Heart right ventricle (tissue), 16 donors: ENCODE data around the gene LORICRIN. TPM values are rescaled to one million over a fixed set of nuclear protein-coding genes. Genes with fewer than 3 reads are reported as not detected.

Experiments
- ATAC-seq, 8 donors: fragments of 200-7000 bp; cut with Tn5 transposase; one replicate each; pipeline ENCODE4 v1.9.1; 2020; ENCODE audit warnings: mild to moderate bottlenecking in 8 of 8, moderate library complexity in 8 of 8, moderate number of reproducible peaks in 1 of 8
- DNase-seq, 2 donors: peaks; one replicate each; pipeline ENCODE4 v3.0.0-alpha.2; 2020
- H3K27ac ChIP-seq, 10 donors: fragments of 200-600 bp; sonication (generic) in 2 of 10; one replicate each; pipeline versions ENCODE4 v1.5.0 to v1.8.0; 2020 to 2022; ENCODE audit warnings: mild to moderate bottlenecking in 3 of 10
- H3K27me3 ChIP-seq, 7 donors: fragments of 200-600 bp; one replicate each; pipeline ENCODE4 v1.8.0; 2021 to 2022; ENCODE audit warnings: mild to moderate bottlenecking in 2 of 7
- H3K36me3 ChIP-seq, 9 donors: fragments of 200-600 bp; sonication (generic) in 1 of 9; one replicate each; pipeline versions ENCODE4 v1.5.0 to v1.8.0; 2020 to 2022; ENCODE audit warnings: mild to moderate bottlenecking in 2 of 9
- H3K4me1 ChIP-seq, 9 donors: fragments of 200-600 bp; sonication (generic) in 1 of 9; one replicate each; pipeline versions ENCODE4 v1.5.0 to v1.8.0; 2020 to 2022; ENCODE audit warnings: mild to moderate bottlenecking in 4 of 9
- H3K4me3 ChIP-seq, 10 donors: fragments of 200-600 bp; sonication (generic) in 2 of 10; one replicate each; pipeline versions ENCODE4 v1.5.0 to v1.8.0; 2020 to 2022; ENCODE audit warnings: mild to moderate bottlenecking in 7 of 10, moderate library complexity in 2 of 10
- H3K9me3 ChIP-seq, 11 donors: fragments of 200-600 bp in 10 of 11; sonication (generic) in 2 of 11; one replicate each; pipeline versions ENCODE4 v1.5.0 to v1.8.0; 2013 to 2022; ENCODE audit warnings: mild to moderate bottlenecking in 2 of 11, control low read depth in 1 of 11, moderate library complexity in 1 of 11
- CTCF ChIP-seq, 9 donors: fragments of 200-600 bp; sonication (generic) in 2 of 9; IDR thresholded peaks; one replicate each; pipeline versions ENCODE4 v1.5.0 to v1.8.0; 2021 to 2022; ENCODE audit warnings: antibody characterized with exemption in 9 of 9, mild to moderate bottlenecking in 5 of 9, moderate library complexity in 1 of 9
- WGBS, 2 donors: extraction: QIAGEN DNeasy Blood & Tissue Kit; methylation state at CpG; one replicate each; pipeline ENCODE4 v1.1.7; 2013; ENCODE audit warnings: inconsistent platforms in 1 of 2; 5-methylcytosine and 5-hydroxymethylcytosine counted together
- intact Hi-C, 10 donors: fragments of 100-400 bp; cut with DNase I; formaldehyde crosslinking; loops; one replicate each; pipeline versions ENCODE4 v1.11.1 to v1.14.2; 2022
- polyA plus RNA-seq, 2 donors: library from polyadenylated mRNA; stranded (reverse); fragments of 200-250 nt; gene quantifications; one replicate each; pipeline ENCODE4 v1.2.3, GENCODE V29; 2013
- total RNA-seq, 10 donors: library from RNA; stranded (reverse); fragmentation: NEBNext Ultra II Directional in 3 of 10; extraction: Animal tissue kit (Norgen Biotek cat#: 25700) in 3 of 10; gene quantifications; one replicate each; pipeline versions ENCODE4 v1.2.1 to v1.2.4, GENCODE V29; 2021 to 2023
- donor health status: Arrhythmogenic right ventricular cardiomyopathy.
- donor health status: ischemic (EF 13 %, LVEDD 7.1; RV severe dilation, severe dysfunction).
- donor health status: healthy with polysubstance abuse.
- donor health status: DM: no; HTN: yes; CAD: no.
- donor health status: DM: no; HTN: no; CAD: no.
- donor health status: ischemic (EF 25% LVEDD 6.9; RV normal size, moderate dysfunction).
- donor health status: ischemic (EF 25% LVEDD 5.7; RV mildly dilated, moderate dysfunction).
- donor health status: healthy.
- donor health status: DM: yes; HTN: yes; CAD: no.
- donor health status: Ischemic cardiomyopathy.
- donor health status: ischemic (EF 35%, LVEDD 5.7; RV mildly dilated, moderate dysfunction).
- donor health status: nonischemic (EF 11% LVEDD 7.7; RV severe dilation, severe dysfunction).
- donor health status: DM: yes; HTN: yes; CAD: no.
- donor health status: PGD.
- donor health status: ischemic (EF 29% LVEDD 5.4; RV normal size, mild dysfunction).
- donor health status: nonischemic (EF 23%, LVEDD 6.1; RV moderate dilation, normal function).

The LORICRIN gene
- total and polyA plus RNA-seq, 12 donors = not detected

GRCh38 chr1:153292740-153293479, 33.4 kb downstream of the LORICRIN start:
- intact Hi-C loops = no loop called here
- no peaks in the 10 kb centered on the region for H3K36me3 ChIP-seq
- no peaks in the 10 kb centered on the region for H3K4me1 ChIP-seq
- 66 to 69% methylated on average over 25 of the region's 25 CpGs for WGBS, 2 donors
- H3K27me3 ChIP-seq = peaks cover 0 to 38% (median 9%) of the 10 kb centered on the region in 7 donors
- no peak overlapping the region for H3K4me3 ChIP-seq
- no peak overlapping the region for H3K27ac ChIP-seq
- no peak for TF ChIP-seq CTCF (IDR thresholded peaks at IDR 0.05)
- H3K9me3 ChIP-seq = no peaks in the 10 kb centered on the region
- DNase-seq (no peak), ATAC-seq (no peak)

GRCh38 chr1:153293480-153293775, 33.9 kb downstream of the LORICRIN start:
- DNase-seq = no peak
- Histone ChIP-seq H3K4me1 (no peaks in the 10 kb centered on the region), H3K4me3 (no peak overlapping the region), H3K27me3 (peaks cover 0 to 38% (median 9%) of the 10 kb centered on the region in 7 donors), H3K27ac (no peak overlapping the region), H3K9me3 (no peaks in the 10 kb centered on the region), H3K36me3 (no peaks in the 10 kb centered on the region)
- intact Hi-C loops = no loop called here
- no peak for TF ChIP-seq CTCF (IDR thresholded peaks at IDR 0.05)
- no peak for ATAC-seq
- WGBS, 2 donors = 74 to 80% methylated on average over 7 of the region's 7 CpGs

- TF ChIP-seq CTCF (IDR thresholded peaks at IDR 0.05) = no peak
- Histone ChIP-seq H3K4me1 (no peaks in the 10 kb centered on the region), H3K27me3 (peaks cover 0 to 38% (median 9%) of the 10 kb centered on the region in 7 donors), H3K27ac (no peak overlapping the region), H3K9me3 (no peaks in the 10 kb centered on the region), H3K4me3 (no peak overlapping the region), H3K36me3 (no peaks in the 10 kb centered on the region)
- DNase-seq = no peak
- 75% methylated on average over 9 of the region's 9 CpGs for WGBS, 2 donors
- intact Hi-C loops = no loop called here
- ATAC-seq = no peak
Measured at GRCh38 chr1:153293851-153294250, 34.4 kb downstream of the LORICRIN start.

GRCh38 chr1:153302308-153302707, 42.8 kb downstream of the LORICRIN start:
- Histone ChIP-seq H3K27ac (no peak overlapping the region), H3K4me1 (no peaks in the 10 kb centered on the region), H3K36me3 (no peaks in the 10 kb centered on the region), H3K4me3 (no peak overlapping the region), H3K9me3 (no peaks in the 10 kb centered on the region), H3K27me3 (peaks cover 0 to 19% (median 9%) of the 10 kb centered on the region in 7 donors)
- no peak for TF ChIP-seq CTCF (IDR thresholded peaks at IDR 0.05)
- intact Hi-C loops = no loop called here
- DNase-seq (no peak), ATAC-seq (no peak)
- 45 to 54% methylated on average over 5 of the region's 5 CpGs for WGBS, 2 donors
